A549 (cell line): ENCODE measurements around the gene BRDT. TPM values are rescaled to one million over a fixed set of nuclear protein-coding genes. Genes with fewer than 3 reads are reported as not detected.

ENCODE experiments used
- ATAC-seq, 2 experiments: fragments of 200-7000 bp in 1 of 2; fragments of >200 bp in 1 of 2; cut with Nextera tagmentation in 1 of 2; cut with Tn5 transposase in 1 of 2; 3 replicates each; pipeline versions ENCODE4 v1.8.0 to v1.9.1; 2018 to 2020; ENCODE audit warnings: mild to moderate bottlenecking in 1 of 2, moderate library complexity in 1 of 2
- CTCF ChIA-PET: fragments of 300-600 bp; sonication (Branson Sonifier 250); formaldehyde crosslinking; extraction: SDS; loops from one replicate; lab custom pipeline; 2021; ENCODE audit warnings: antibody characterized with exemption, inconsistent platforms; lab: Yijun Ruan, JAX
- POLR2A ChIA-PET: fragments of 350-600 bp; formaldehyde crosslinking; extraction: SDS; loops from one replicate; lab custom pipeline; 2021; ENCODE audit warnings: antibody characterized with exemption, inconsistent platforms; lab: Yijun Ruan, JAX
- DNase-seq, 2 experiments: peaks; one replicate each; pipeline versions ENCODE4 v3.0.0 to v3.0.0-alpha.2; 2011 to 2016; ENCODE audit warnings: low read depth in 1 of 2, low spot score in 1 of 2
- FAIRE-seq: peaks from 2 replicates; lab custom pipeline; 2011; peaks lifted over from hg19 to GRCh38; lab: Jason Lieb, UNC
- H3K27ac ChIP-seq, 2 experiments: fragments of >200 bp; sonication (Bioruptor Twin); formaldehyde crosslinking; 3 replicates each; pipeline ENCODE4 v1.5.1; 2016 to 2017
- H3K4me1 ChIP-seq: fragments of >200 bp; sonication (Bioruptor Twin); formaldehyde crosslinking; 3 replicates; pipeline ENCODE4 v1.6.1; 2016
- H3K4me2 ChIP-seq: fragments of >200 bp; sonication (Bioruptor Twin); formaldehyde crosslinking; 3 replicates; pipeline ENCODE4 v1.6.1; 2016
- H3K4me3 ChIP-seq: fragments of >200 bp; sonication (Bioruptor Twin); formaldehyde crosslinking; 3 replicates; pipeline ENCODE4 v1.5.1; 2016
- H3K9me3 ChIP-seq: fragments of >200 bp; sonication (Bioruptor Twin); formaldehyde crosslinking; 3 replicates; pipeline ENCODE4 v1.6.1; 2016
- CEBPB ChIP-seq, 2 experiments: fragments of >200 bp in 1 of 2; sonication (Bioruptor Twin) in 1 of 2; formaldehyde crosslinking in 1 of 2; IDR thresholded peaks; 2 replicates each; pipeline ENCODE4 v1.6.1; 2012 to 2016
- CHD4 ChIP-seq: fragments of 200-600 bp; sonication (generic); IDR thresholded peaks from 2 replicates; pipeline ENCODE4 v1.6.1; 2016; ENCODE audit warnings: antibody characterized with exemption, mild to moderate bottlenecking, borderline replicate concordance
- EHF ChIP-seq: fragments of 250-450 bp; sonication (Bioruptor Pico); IDR thresholded peaks from 2 replicates; pipeline ENCODE4 v1.5.0; 2020; ENCODE audit warnings: mild to moderate bottlenecking
- ELK1 ChIP-seq: fragments of 150-350 bp; IDR thresholded peaks from 2 replicates; pipeline ENCODE4 v1.6.1; 2014; ENCODE audit warnings: low read depth, mild to moderate bottlenecking, low read length
- FOSB ChIP-seq: fragments of 250-450 bp; sonication (Bioruptor Pico); IDR thresholded peaks from 2 replicates; pipeline ENCODE4 v1.5.0; 2020; ENCODE audit warnings: mild to moderate bottlenecking, moderate library complexity
- HMGXB4 ChIP-seq: fragments of 250-450 bp; sonication (Bioruptor Pico); IDR thresholded peaks from 2 replicates; pipeline ENCODE4 v1.5.0; 2021; ENCODE audit warnings: mild to moderate bottlenecking, moderate library complexity, borderline replicate concordance
- RAD21 ChIP-seq, 2 experiments: fragments of >200 bp in 1 of 2; sonication (Bioruptor Twin) in 1 of 2; formaldehyde crosslinking in 1 of 2; IDR thresholded peaks in 1 of 2; conservative IDR thresholded peaks in 1 of 2; 2 replicates in 1 of 2; 3 replicates in 1 of 2; pipeline ENCODE4 v1.6.1; 2012 to 2018; ENCODE audit warnings: inconsistent platforms in 1 of 2
- RNF2 ChIP-seq: fragments of 200-600 bp; sonication (generic); IDR thresholded peaks from 2 replicates; pipeline ENCODE4 v1.6.1; 2016; ENCODE audit warnings: low read depth, mild to moderate bottlenecking, antibody characterized with exemption, moderate library complexity, borderline replicate concordance
- TP53 ChIP-seq: fragments of 250-450 bp; sonication (Bioruptor Pico); IDR thresholded peaks from 2 replicates; pipeline ENCODE4 v1.5.0; 2021; ENCODE audit warnings: mild to moderate bottlenecking, moderate library complexity
- USF2 ChIP-seq: fragments of 450-650 bp; IDR thresholded peaks from 2 replicates; pipeline ENCODE4 v1.6.1; 2014; ENCODE audit warnings: antibody characterized with exemption
- ZNF302 ChIP-seq: fragments of 250-450 bp; sonication (Bioruptor Pico); IDR thresholded peaks from 2 replicates; pipeline ENCODE4 v1.9.0; 2021; ENCODE audit warnings: inconsistent platforms, mild to moderate bottlenecking, moderate library complexity
- WGBS: methylation state at CpG from one replicate; pipeline ENCODE4 v1.1.6; 2017; ENCODE audit errors: missing lambda C conversion rate; 5-methylcytosine and 5-hydroxymethylcytosine counted together
- polyA plus RNA-seq, 4 experiments: library from polyadenylated mRNA; depleted of rRNA in 3 of 4; stranded (reverse); fragments of >200 nt; fragmentation: RNase III in 1 of 4; extraction: RNeasy Plus Mini Kit Qiagen cat#74134 plus additional on column Dnase treatment in 1 of 4; gene quantifications; 2 replicates in 3 of 4; 3 replicates in 1 of 4; pipeline ENCODE4 v1.2.3, GENCODE V29; 2011 to 2017

Gene BRDT
- polyA plus RNA-seq, 2 of the 4 experiments (the other 2 are of a cell fraction), result not detected

- no peak for FAIRE-seq
- no peak overlapping the region for H3K27ac ChIP-seq
- DNase-seq, result no peak
- no peak overlapping the region for H3K4me3 ChIP-seq
- ChIA-PET POLR2A (no interaction called here), CTCF (interaction anchor here (1.7 kb wide), 1 partner anchor 48 kb away, joined by 3 read pairs; no protein-coding TSS in a partner anchor)
- no peak for TF ChIP-seq USF2
- no peak for TF ChIP-seq TP53 (CRISPR knock-in tag)
- peak in 1 of 2 experiments; percentile 32; a peak in 1 of 4 replicates for TF ChIP-seq CEBPB (IDR thresholded peaks at IDR 0.05)
- ATAC-seq, result no peak
- H3K4me1 ChIP-seq, result no peaks in the 10 kb centered on the region
- H3K4me2 ChIP-seq, result no peak overlapping the region
- H3K9me3 ChIP-seq, result no peaks in the 10 kb centered on the region
- WGBS, result 82% methylated on average over 29 of the region's 29 CpGs
These were observed 473 bp upstream of the BRDT start for GRCh38 chr1:91948501-91949355.

- ChIA-PET POLR2A (no interaction called here), CTCF (interaction anchor here (0.6 kb wide), 1 partner anchor 453 kb away, joined by 3 read pairs; no protein-coding TSS in a partner anchor)
- WGBS, result 35% methylated on average over 2 of the region's 2 CpGs
- Histone ChIP-seq H3K4me2 (no peak overlapping the region), H3K4me1 (no peaks in the 10 kb centered on the region), H3K27ac (no peak overlapping the region), H3K4me3 (no peak overlapping the region), H3K9me3 (no peaks in the 10 kb centered on the region)
- ATAC-seq, result no peak
- no peak for TF ChIP-seq ZNF302 (CRISPR knock-in tag)
- TF ChIP-seq CEBPB (IDR thresholded peaks at IDR 0.05), result no peak
- no peak for TF ChIP-seq ELK1
- no peak for TF ChIP-seq RNF2
- no peak for TF ChIP-seq EHF
- no peak for TF ChIP-seq FOSB
- no peak for TF ChIP-seq HMGXB4 (CRISPR knock-in tag)
- no peak for TF ChIP-seq RAD21 (conservative IDR thresholded peaks at IDR 0.05 in 1 of 2, IDR thresholded peaks at IDR 0.05 in 1 of 2)
- FAIRE-seq, result no peak
- no peak for DNase-seq
These were observed 3.0 kb downstream of the BRDT start for GRCh38 chr1:91952187-91952586.

- no peak for FAIRE-seq
- DNase-seq, result no peak
- Histone ChIP-seq H3K4me2 (peak overlapping the region; percentile 43), H3K4me3 (no peak overlapping the region), H3K27ac (no peak overlapping the region), H3K4me1 (0 out of 3 replicates have a peak, but pooled peaks cover 8% of the 10 kb centered on the region), H3K9me3 (no peaks in the 10 kb centered on the region)
- no peak; a peak in 1 of 6 replicates for ATAC-seq
- CTCF ChIA-PET, result no interaction called here
- POLR2A ChIA-PET, result interaction anchor here (0.6 kb wide), 1 partner anchor 1006 kb away, joined by 3 read pairs; no protein-coding TSS in a partner anchor
- TF ChIP-seq ELK1 (no peak), CEBPB (IDR thresholded peaks at IDR 0.05) (no peak), CHD4 (no peak)
- 18% methylated on average over 5 of the region's 5 CpGs for WGBS
These were observed 9.7 kb downstream of the BRDT start for GRCh38 chr1:91958926-91959325.
